ENCODE data around the gene CNKSR3. TPM values are rescaled to one million over a fixed set of nuclear protein-coding genes. Genes with fewer than 3 reads are reported as not detected.

The CNKSR3 gene
- total RNA-seq, 1 donor: 11.7 TPM

GRCh38 chr6:154537511-154538325 lies 27.2 kb upstream of the CNKSR3 start:
- H3K4me3 ChIP-seq (ENCODE audit: low read depth, low read length): no peak overlapping the region
- TF ChIP-seq, protein P1, sequence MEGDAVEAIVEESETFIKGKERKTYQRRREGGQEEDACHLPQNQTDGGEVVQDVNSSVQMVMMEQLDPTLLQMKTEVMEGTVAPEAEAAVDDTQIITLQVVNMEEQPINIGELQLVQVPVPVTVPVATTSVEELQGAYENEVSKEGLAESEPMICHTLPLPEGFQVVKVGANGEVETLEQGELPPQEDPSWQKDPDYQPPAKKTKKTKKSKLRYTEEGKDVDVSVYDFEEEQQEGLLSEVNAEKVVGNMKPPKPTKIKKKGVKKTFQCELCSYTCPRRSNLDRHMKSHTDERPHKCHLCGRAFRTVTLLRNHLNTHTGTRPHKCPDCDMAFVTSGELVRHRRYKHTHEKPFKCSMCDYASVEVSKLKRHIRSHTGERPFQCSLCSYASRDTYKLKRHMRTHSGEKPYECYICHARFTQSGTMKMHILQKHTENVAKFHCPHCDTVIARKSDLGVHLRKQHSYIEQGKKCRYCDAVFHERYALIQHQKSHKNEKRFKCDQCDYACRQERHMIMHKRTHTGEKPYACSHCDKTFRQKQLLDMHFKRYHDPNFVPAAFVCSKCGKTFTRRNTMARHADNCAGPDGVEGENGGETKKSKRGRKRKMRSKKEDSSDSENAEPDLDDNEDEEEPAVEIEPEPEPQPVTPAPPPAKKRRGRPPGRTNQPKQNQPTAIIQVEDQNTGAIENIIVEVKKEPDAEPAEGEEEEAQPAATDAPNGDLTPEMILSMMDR (IDR thresholded peaks at IDR 0.05; ENCODE audit: insufficient read depth, low read length): no peak
- no peak for DNase-seq (ENCODE audit: low read depth)

DNA sequence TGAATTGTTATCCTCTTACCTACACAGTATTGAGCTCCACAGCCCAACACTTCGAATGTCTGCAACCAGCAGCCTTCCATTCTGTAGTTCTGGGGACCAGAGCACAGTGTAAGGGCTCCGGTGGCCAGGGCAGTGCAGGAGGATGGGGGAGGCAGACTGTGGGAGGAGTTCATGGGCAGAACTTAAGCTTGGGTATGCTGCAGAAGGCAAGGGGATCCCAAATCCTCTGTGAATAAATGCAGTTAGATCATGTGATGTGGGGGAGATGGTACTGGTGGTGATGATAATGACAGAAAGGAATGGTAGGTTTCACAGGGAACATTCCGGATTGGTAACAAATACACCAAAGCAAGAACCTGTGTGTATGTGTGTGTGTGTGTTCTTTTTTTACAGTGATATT lies 26.5 kb upstream of the CNKSR3 start:
- TF ChIP-seq, protein P1 (IDR thresholded peaks at IDR 0.05; ENCODE audit: insufficient read depth, low read length): no peak
- no peak overlapping the region for H3K4me3 ChIP-seq (ENCODE audit: low read depth, low read length)
- DNase-seq (ENCODE audit: low read depth): no peak

- DNase-seq (ENCODE audit: low read depth): no peak
- TF ChIP-seq, protein P1 (IDR thresholded peaks at IDR 0.05; ENCODE audit: insufficient read depth, low read length): no peak
- no peak overlapping the region for H3K4me3 ChIP-seq (ENCODE audit: low read depth, low read length)
Measured at GRCh38 chr6:154536255-154536654, 25.8 kb upstream of the CNKSR3 start.

DNA sequence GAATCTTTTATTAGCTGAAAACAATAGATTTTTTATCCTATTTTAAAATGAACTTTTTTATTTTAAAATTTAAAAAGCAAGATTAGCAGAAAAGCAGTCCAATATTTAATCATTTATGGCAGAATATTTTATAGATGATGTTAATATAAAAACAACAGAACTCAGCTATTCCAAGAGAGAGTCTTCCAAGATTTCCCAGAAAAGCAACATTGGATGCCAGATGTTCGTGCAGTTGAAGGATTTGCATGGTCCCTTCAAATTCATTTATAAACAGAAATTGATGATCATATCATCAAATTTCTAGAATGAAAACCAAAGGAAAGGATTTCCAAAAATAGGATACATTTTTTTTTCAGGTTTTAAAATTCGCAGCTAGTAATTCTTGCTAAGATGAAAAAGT lies 25.4 kb upstream of the CNKSR3 start:
- H3K4me3 ChIP-seq (ENCODE audit: low read depth, low read length): no peak overlapping the region
- TF ChIP-seq, protein P1 (IDR thresholded peaks at IDR 0.05; ENCODE audit: insufficient read depth, low read length): no peak
- no peak for DNase-seq (ENCODE audit: low read depth)

DNA sequence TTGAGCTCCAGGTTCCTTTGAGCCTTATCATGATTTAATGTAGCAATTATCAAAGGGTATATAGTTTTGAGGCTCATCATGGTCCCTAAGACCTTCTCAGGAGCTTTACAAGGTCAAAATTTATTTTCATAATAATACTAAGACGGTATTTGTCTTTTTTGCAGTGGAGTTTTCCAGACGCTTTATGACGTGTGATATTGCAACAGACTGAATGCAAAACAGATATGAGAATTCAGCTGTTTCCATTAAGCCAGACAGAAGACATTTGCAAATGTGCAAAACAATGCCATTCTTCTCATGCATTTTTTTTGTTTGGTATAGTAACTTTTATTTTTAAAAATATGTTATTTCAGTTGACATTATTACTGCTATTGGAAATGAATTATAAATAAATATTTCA lies 24.7 kb upstream of the CNKSR3 start:
- TF ChIP-seq, protein P1 (IDR thresholded peaks at IDR 0.05; ENCODE audit: insufficient read depth, low read length): no peak
- no peak overlapping the region for H3K4me3 ChIP-seq (ENCODE audit: low read depth, low read length)
- no peak for DNase-seq (ENCODE audit: low read depth)

DNA sequence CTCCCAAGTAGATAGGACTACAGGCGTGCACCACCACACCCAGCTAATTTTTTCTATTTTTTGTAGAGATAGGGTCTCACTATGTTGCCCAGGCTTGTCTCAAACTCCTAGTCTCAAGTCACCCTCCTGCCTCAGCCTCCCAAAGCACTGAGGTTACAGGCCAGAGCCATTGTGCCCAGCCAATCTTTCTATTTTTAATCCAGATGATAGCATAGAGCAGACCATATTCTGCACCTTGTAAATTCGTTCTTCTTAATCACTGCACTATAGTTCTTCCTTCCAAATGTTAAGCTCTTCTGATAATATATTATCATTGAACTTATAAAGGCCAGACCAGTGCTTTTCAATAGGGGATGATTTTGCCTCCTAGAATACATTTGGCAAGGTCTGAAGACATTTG lies 24.0 kb upstream of the CNKSR3 start:
- H3K4me3 ChIP-seq (ENCODE audit: low read depth, low read length): no peak overlapping the region
- TF ChIP-seq, protein P1 (IDR thresholded peaks at IDR 0.05; ENCODE audit: insufficient read depth, low read length): no peak
- DNase-seq (ENCODE audit: low read depth): no peak

GRCh38 chr6:154532426-154532825 lies 21.9 kb upstream of the CNKSR3 start:
- no peak for DNase-seq (ENCODE audit: low read depth)
- H3K4me3 ChIP-seq (ENCODE audit: low read depth, low read length): no peak overlapping the region
- TF ChIP-seq, protein P1 (IDR thresholded peaks at IDR 0.05; ENCODE audit: insufficient read depth, low read length): no peak
